ENCODE measurements around the gene OAT. TPM values are rescaled to one million over a fixed set of nuclear protein-coding genes. Genes with fewer than 3 reads are reported as not detected.
A peak's percentile ranks its signal among the peaks of the same experiment; 100 is the strongest.

OAT gene
- total and polyA plus RNA-seq, 7 donors = 9.5 to 64.5 (median 30.7) TPM

DNA sequence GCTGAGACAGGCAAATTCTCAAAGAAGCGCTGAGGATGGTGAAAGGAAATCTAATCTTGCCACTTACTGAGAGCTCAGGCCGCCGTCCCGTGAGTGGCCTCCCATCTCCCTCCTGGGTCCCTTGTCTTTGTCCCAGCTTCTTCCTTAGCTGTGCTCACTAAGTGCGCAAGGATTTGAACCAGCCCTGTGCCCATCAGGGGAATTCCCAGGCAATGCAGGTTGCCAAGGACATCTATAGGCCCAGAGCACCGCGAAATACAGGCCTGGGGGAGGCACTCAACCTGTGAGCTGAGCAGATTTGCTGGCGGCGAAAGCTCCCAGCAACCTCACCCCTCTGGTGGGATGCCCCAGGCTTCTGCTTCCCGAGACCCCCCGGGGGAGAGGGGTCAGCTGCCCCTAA is 64.8 kb downstream of the OAT start:
- intact Hi-C loops (cut with DNase I) = no loop called here
- Histone ChIP-seq H3K36me3 (ENCODE audit: insufficient read depth in 1 of 2, low read depth in 1 of 2) (no peaks in the 10 kb centered on the region), H3K4me3 (no peak overlapping the region), H3K9me3 (no peaks in the 10 kb centered on the region), H3K27me3 (ENCODE audit: insufficient read depth in 3 of 3, low read length in 2 of 3) (peaks cover 0 to 15% (median 3%) of the 10 kb centered on the region in 3 donors), H3K4me1 (no peaks in the 10 kb centered on the region), H3K27ac (no peak overlapping the region)
- TF ChIP-seq, protein P1, sequence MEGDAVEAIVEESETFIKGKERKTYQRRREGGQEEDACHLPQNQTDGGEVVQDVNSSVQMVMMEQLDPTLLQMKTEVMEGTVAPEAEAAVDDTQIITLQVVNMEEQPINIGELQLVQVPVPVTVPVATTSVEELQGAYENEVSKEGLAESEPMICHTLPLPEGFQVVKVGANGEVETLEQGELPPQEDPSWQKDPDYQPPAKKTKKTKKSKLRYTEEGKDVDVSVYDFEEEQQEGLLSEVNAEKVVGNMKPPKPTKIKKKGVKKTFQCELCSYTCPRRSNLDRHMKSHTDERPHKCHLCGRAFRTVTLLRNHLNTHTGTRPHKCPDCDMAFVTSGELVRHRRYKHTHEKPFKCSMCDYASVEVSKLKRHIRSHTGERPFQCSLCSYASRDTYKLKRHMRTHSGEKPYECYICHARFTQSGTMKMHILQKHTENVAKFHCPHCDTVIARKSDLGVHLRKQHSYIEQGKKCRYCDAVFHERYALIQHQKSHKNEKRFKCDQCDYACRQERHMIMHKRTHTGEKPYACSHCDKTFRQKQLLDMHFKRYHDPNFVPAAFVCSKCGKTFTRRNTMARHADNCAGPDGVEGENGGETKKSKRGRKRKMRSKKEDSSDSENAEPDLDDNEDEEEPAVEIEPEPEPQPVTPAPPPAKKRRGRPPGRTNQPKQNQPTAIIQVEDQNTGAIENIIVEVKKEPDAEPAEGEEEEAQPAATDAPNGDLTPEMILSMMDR (IDR thresholded peaks at IDR 0.05) = no peak
- ATAC-seq (no peak), DNase-seq (no peak)
- WGBS, 3 donors = 92 to 95% (median 93%) methylated on average over 11 of the region's 11 CpGs

DNA sequence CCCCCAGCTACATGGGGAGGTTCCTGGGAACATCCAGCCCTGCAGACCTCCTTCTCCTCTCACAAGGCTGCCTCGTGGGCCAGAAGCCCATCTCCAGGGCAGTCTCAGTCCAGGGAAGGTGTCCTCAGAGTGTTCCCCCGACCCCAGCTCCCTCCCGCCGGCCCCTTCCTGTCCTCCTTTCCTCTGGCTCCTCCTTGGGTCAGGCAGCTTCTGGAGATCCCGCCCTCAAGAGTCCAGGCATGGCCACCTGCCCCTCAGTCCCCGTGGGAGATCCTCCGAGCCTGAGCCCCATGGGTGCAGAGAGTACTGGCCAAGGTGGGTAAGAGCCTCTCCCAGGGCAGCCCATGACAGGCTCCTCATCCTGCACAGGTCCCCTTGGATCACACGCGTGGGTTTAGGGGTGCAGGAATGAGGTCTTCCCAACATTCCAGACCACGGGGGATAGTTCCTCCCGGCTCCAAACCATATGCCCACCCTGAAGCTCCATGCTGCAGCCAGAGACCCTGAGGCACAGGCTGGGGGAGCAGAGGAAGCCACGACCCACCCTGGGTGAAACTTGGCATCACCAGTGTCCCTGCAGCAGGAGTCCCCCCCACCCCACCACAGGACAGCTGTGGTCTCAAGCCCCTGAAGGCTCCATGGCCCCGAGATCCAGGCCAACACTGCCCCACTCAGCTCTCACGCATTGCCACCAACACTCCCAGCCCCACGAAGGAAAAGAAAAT is 65.5 kb downstream of the OAT start:
- TF ChIP-seq, protein P1 (IDR thresholded peaks at IDR 0.05) = no peak
- Histone ChIP-seq H3K4me3 (no peak overlapping the region), H3K9me3 (no peaks in the 10 kb centered on the region), H3K27ac (no peak overlapping the region), H3K4me1 (no peaks in the 10 kb centered on the region), H3K36me3 (ENCODE audit: insufficient read depth in 1 of 2, low read depth in 1 of 2) (no peaks in the 10 kb centered on the region), H3K27me3 (ENCODE audit: insufficient read depth in 3 of 3, low read length in 2 of 3) (peaks cover 0 to 15% (median 3%) of the 10 kb centered on the region in 3 donors)
- intact Hi-C loops (cut with DNase I) = no loop called here
- DNase-seq (peak in 1 of 2 donors; percentile 52), ATAC-seq (no peak)
- 81 to 83% (median 83%) methylated on average over 15 of the region's 15 CpGs for WGBS, 3 donors

DNA sequence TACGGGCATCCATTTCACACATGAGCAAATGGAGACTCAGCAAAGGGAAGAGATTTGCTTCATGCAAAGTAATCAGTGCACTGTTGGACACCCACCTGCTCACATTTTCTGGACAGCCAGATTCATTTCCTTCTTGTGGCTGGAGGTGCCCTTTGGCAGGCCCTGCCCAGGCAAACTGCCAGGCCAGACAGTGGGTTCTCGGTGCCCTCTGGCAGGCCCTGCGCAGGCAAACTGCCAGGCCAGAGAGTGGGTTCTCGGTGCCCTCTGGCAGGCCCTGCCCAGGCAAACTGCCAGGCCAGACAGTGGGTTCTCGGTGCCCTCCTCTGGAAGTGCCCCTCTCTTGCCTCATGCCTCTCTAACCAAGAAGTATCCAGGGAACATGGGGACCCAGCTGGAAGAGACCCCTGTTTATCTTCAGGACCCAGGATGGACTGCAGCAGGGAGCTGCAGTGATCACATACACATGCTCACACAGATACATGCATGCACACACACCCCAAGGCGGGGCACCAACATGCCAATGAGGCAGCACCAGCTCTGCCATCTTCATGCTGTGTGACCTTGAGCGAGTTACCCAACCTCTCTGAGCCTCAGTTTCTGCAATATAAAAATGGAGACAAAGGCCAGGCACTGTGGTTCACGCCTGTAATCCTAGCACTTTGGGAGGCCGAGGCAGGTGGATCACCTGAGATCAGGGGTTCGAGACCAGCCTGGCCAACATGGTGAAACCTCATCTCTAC is 67.1 kb downstream of the OAT start:
- WGBS, 3 donors = 65 to 73% (median 69%) methylated on average over 10 of the region's 10 CpGs
- peaks cover 0 to 15% (median 0%) of the 10 kb centered on the region in 3 donors for H3K27me3 ChIP-seq (ENCODE audit: insufficient read depth in 3 of 3, low read length in 2 of 3)
- H3K9me3 ChIP-seq = no peaks in the 10 kb centered on the region
- no peak overlapping the region for H3K27ac ChIP-seq
- ATAC-seq (no peak), DNase-seq (peak in 1 of 2 donors; percentile 45)
- no peaks in the 10 kb centered on the region for H3K36me3 ChIP-seq (ENCODE audit: insufficient read depth in 1 of 2, low read depth in 1 of 2)
- intact Hi-C loops (cut with DNase I) = no loop called here
- no peak overlapping the region for H3K4me3 ChIP-seq
- H3K4me1 ChIP-seq = no peaks in the 10 kb centered on the region
- TF ChIP-seq, protein P1 (IDR thresholded peaks at IDR 0.05) = no peak

DNA sequence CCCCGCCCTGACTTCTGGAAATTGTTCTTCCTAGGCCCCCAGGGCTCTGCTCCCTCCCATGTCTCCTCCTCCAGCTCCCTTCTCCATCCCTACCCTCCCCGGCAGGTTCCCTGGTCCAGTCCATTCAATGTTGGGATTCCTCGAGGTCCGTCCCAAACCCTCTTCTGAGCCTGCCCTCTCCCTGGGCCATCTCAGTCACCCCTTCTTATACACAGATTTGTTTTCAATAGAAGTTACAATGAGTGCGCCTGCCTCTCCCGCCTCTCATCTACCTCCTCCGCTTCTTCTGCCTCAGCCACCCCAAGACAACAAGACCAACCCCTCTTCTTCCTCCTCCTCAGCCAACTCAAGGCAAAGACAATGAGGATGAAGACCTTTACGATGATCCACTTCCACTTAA is 67.9 kb downstream of the OAT start:
- peaks cover 0 to 15% (median 0%) of the 10 kb centered on the region in 3 donors for H3K27me3 ChIP-seq (ENCODE audit: insufficient read depth in 3 of 3, low read length in 2 of 3)
- TF ChIP-seq, protein P1 (IDR thresholded peaks at IDR 0.05) = no peak
- 94 to 96% (median 96%) methylated on average over 8 of the region's 8 CpGs for WGBS, 3 donors
- ATAC-seq (no peak), DNase-seq (no peak)
- intact Hi-C loops (cut with DNase I) = no loop called here
- H3K36me3 ChIP-seq (ENCODE audit: insufficient read depth in 1 of 2, low read depth in 1 of 2) = no peaks in the 10 kb centered on the region
- no peak overlapping the region for H3K4me3 ChIP-seq
- no peaks in the 10 kb centered on the region for H3K9me3 ChIP-seq
- no peaks in the 10 kb centered on the region for H3K4me1 ChIP-seq
- no peak overlapping the region for H3K27ac ChIP-seq
